Measurements from ENCODE around the gene RHBDF2. TPM values are rescaled to one million over a fixed set of nuclear protein-coding genes. Genes with fewer than 3 reads are reported as not detected.

RHBDF2 gene
- total and polyA plus RNA-seq, 2 donors (not counting 3 experiments of a cell fraction or from before 2014, with no cell fraction given): 25.5 to 38.5 TPM

DNA sequence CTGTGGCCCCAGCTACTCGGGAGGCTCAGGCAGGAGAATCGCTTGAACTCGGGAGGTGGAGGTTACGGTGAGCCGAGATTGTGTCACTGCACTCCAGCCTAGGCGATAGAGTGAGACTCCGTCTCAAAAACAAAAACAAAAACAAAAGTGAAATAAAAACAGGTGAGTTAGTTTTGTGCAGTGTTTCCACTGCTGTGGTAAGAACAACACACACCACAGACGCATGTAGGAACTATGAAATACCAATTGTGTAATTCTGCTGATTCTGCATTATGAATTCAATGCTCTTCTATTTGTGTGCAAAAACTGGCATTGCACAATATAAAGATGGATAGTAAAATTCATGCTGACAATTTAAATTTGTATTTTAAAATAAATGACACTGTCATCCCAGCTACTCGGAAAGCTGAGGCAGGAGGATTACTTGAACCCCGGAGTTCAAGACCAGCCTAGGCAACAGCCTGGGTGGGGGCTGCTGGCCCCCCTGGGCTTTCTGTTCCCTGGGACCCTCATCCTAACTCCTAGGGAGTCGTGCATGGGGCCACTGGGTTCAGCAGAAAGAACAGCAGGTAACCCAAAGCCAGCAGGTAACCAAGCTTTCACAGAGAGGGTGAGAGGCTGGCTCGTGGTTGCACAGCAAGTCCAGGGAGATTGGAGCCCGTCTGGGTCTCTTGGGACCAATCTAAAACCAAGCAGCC, 10.6 kb upstream of the RHBDF2 start:
- H3K9me3 ChIP-seq (replicated peaks; ENCODE audit: control insufficient read depth, insufficient read depth, low read length): no peaks in the 10 kb centered on the region
- no peak for FAIRE-seq
- ChIA-PET CTCF (interaction anchor here (0.8 to 2.4 kb wide), 10 partner anchors 9 to 112 kb away, joined by 3 to 10 read pairs (median 6); partner anchors contain the start of genes AANAT and ST6GALNAC2), POLR2A (no interaction called here)
- H3K79me2 ChIP-seq (ENCODE audit: control insufficient read depth, insufficient read depth, low read length): no peaks in the 10 kb centered on the region
- DNase-seq (ENCODE audit: low read depth, low spot score): no peak
- H3K4me1 ChIP-seq (ENCODE audit: control insufficient read depth, extremely low read depth, insufficient read depth, low read length): no peaks in the 10 kb centered on the region
- TF ChIP-seq POLR2AphosphoS5 (IDR thresholded peaks at IDR 0.05; ENCODE audit: insufficient read depth, low read depth, low read length): no peak
- TF ChIP-seq FOS (IDR thresholded peaks at IDR 0.05; ENCODE audit: borderline replicate concordance, insufficient read depth, low read length): no peak
- TF ChIP-seq GATA2 (IDR thresholded peaks at IDR 0.05; ENCODE audit: insufficient read depth, insufficient read length, low read depth, low read length): no peak
- TF ChIP-seq CTCF (IDR thresholded peaks at IDR 0.05; ENCODE audit: extremely low read depth in 1 of 2, insufficient read depth in 1 of 2, low read depth in 1 of 2, low read length in 2 of 2): no peak
- no peak for TF ChIP-seq JUN (IDR thresholded peaks at IDR 0.05; ENCODE audit: borderline replicate concordance, insufficient read depth, insufficient read length, low read depth)
- no peaks in the 10 kb centered on the region for H4K20me1 ChIP-seq (replicated peaks; ENCODE audit: control insufficient read depth, extremely low read depth, insufficient read depth, low read length)
- H2AFZ ChIP-seq (ENCODE audit: low read depth, low read length): no peak overlapping the region
- H3K4me3 ChIP-seq (replicated peaks in 1 of 3; ENCODE audit: insufficient read depth in 1 of 3, low read depth in 1 of 3, low read length in 3 of 3): no peak overlapping the region
- peaks cover 0 to 4% of the 10 kb centered on the region in 2 experiments for H3K27me3 ChIP-seq (ENCODE audit: control insufficient read depth in 2 of 2, insufficient read depth in 2 of 2, low read length in 2 of 2)
- dilution Hi-C loops (cut with MboI; ENCODE audit: extremely low pct_ligation_motif_present, low sequenced_read_pairs) (no loop called here), intact Hi-C loops (cut with micrococcal nuclease) (no loop called here)
- H3K9ac ChIP-seq (replicated peaks; ENCODE audit: extremely low read depth, insufficient read depth, low read length): no peak overlapping the region
- H3K9me1 ChIP-seq (replicated peaks; ENCODE audit: control insufficient read depth, extremely low read depth, insufficient read depth, low read length): no peaks in the 10 kb centered on the region
- no TSS peak for BruUV-seq (replicated peaks)
- H3K27ac ChIP-seq (ENCODE audit: insufficient read depth, low read depth, low read length): no peak overlapping the region
- no peaks in the 10 kb centered on the region for H3K36me3 ChIP-seq (ENCODE audit: control insufficient read depth in 2 of 2, extremely low read depth in 1 of 2, insufficient read depth in 2 of 2, low read length in 2 of 2)
- no peak overlapping the region for H3K4me2 ChIP-seq (ENCODE audit: insufficient read depth, low read length)
